Activated CD4-positive, alpha-beta T cell treated with anti-CD3 and anti-CD28 coated beads for 36 hours (primary cell): ENCODE data around the gene NAT14. TPM values are rescaled to one million over a fixed set of nuclear protein-coding genes. Genes with fewer than 3 reads are reported as not detected.

Experiments
- ATAC-seq: fragments of 200-7000 bp; cut with Tn5 transposase; one replicate; pipeline ENCODE4 v1.10.0; 2021; ENCODE audit warnings: mild to moderate bottlenecking, moderate library complexity
- CTCF ChIA-PET: fragments of 350-600 bp; sonication (Branson Sonifier 250); formaldehyde crosslinking; loops from one replicate; lab custom pipeline; 2021; ENCODE audit warnings: antibody characterized with exemption; lab: Charles Lee
- POLR2A ChIA-PET: fragments of 350-600 bp; sonication (Branson Sonifier 250); formaldehyde crosslinking; loops from one replicate; lab custom pipeline; 2021; ENCODE audit warnings: antibody characterized with exemption, inconsistent platforms; lab: Charles Lee
- DNase-seq: peaks from one replicate; pipeline ENCODE4 v3.0.0-alpha.2; 2020
- H3K27ac Mint-ChIP-seq: one replicate; pipeline ENCODE4 v1.8.0; 2021; ENCODE audit warnings: mixed read lengths
- H3K27me3 Mint-ChIP-seq: one replicate; pipeline ENCODE4 v1.8.0; 2021; ENCODE audit warnings: mixed read lengths
- H3K36me3 Mint-ChIP-seq: one replicate; pipeline ENCODE4 v1.8.0; 2021; ENCODE audit warnings: low read depth, mixed read lengths
- H3K4me1 Mint-ChIP-seq: one replicate; pipeline ENCODE4 v1.8.0; 2021; ENCODE audit warnings: mixed read lengths
- H3K4me3 Mint-ChIP-seq: one replicate; pipeline ENCODE4 v1.8.0; 2021; ENCODE audit warnings: mild to moderate bottlenecking, moderate library complexity, mixed read lengths
- H3K9me3 Mint-ChIP-seq: one replicate; pipeline ENCODE4 v1.8.0; 2021; ENCODE audit warnings: low read depth, mixed read lengths
- intact Hi-C, 2 experiments: fragments of 100-400 bp; cut with DNase I in 1 of 2; cut with micrococcal nuclease in 1 of 2; formaldehyde crosslinking; loops; one replicate each; pipeline versions ENCODE4 v1.14.2 to v1.15.1; 2022 to 2024; cut with DNase I, micrococcal nuclease
- total RNA-seq, 2 experiments: library from RNA; stranded (reverse); gene quantifications; one replicate each; pipeline ENCODE4 v1.2.3, GENCODE V29; 2021

The NAT14 gene
- total RNA-seq, 2 experiments from 2014 or later: 8.2 to 14.8 TPM

DNA sequence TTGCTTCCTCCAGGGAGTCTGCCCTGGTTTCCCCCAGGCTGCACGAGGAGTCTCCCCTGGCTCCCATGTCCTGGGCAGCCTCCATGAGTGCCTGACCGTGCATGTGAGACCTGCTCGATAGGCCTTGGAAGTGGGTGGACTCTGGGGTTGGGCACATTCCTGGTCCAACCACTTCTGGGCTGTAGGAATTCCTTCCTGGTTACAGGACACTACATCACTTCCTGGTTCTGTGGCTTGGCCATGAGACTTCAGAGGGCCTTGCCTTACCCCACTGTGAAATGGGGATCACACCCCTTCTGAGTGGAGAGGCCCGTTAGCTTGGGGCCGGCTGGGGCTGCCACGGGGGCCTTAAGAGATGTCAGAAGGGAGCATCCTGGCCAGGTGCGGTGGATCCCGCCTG is 12.5 kb upstream of the NAT14 start:
- intact Hi-C loops: no loop called here
- no peak for ATAC-seq
- no peaks in the 10 kb centered on the region for H3K36me3 Mint-ChIP-seq

DNA sequence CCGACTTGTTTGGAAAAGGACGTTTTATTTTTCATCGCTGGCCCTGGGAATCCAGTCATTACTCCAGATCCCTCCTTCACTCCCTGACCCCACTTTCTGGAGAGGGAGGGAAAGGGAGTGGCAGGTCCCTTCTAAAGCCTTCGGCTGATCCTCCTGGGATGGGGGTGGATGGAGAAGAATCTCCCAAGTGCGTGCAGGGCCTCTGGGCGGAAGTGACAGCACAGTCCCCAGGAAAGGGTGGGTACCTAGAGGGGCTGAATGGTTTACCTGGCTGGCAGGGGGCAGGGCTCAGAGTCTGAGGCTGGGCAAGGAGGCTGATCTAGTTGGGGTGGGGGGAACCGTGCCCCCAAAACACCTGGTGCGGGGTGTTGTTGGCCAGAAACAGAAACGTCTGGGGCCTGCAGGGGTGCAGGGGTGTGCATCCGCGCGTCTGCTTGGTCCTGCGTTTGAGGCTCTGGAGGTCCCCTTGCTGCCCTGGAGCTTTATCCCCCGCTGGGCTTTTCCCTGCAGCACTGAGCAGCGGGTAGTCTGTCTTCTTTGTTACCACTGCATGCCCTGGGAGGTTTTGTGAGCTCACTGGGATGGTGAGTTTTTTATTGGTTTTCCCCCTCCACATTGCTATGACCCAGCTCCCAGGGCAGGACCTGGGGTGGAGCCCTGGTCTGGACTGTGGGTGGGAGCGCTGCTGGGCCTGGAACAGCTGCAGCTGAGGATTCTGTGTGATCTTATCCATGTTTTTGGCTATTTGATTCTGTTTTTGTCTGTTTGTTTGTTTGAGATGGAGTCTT is 11.6 kb upstream of the NAT14 start:
- intact Hi-C loops: no loop called here
- DNase-seq: no peak
- POLR2A ChIA-PET: interaction anchor here (1.0 kb wide), 1 partner anchor 30 kb away, joined by 3 read pairs; no protein-coding TSS in a partner anchor
- H3K36me3 Mint-ChIP-seq: no peaks in the 10 kb centered on the region
- CTCF ChIA-PET: interaction anchor here (1.5 kb wide), 1 partner anchor 12 kb away, joined by 3 read pairs; the partner anchor contains the start of gene NAT14
- no peak for ATAC-seq
- H3K9me3 Mint-ChIP-seq: no peaks in the 10 kb centered on the region
- H3K4me1 Mint-ChIP-seq: peaks cover 17% of the 10 kb centered on the region
- no peak overlapping the region for H3K4me3 Mint-ChIP-seq
- no peak overlapping the region for H3K27ac Mint-ChIP-seq
- H3K27me3 Mint-ChIP-seq: no peaks in the 10 kb centered on the region

More for the DNA sequence above, 12.5 kb upstream of the NAT14 start:
- Mint-ChIP-seq H3K27me3 (no peaks in the 10 kb centered on the region), H3K4me1 (peaks cover 11% of the 10 kb centered on the region), H3K4me3 (no peak overlapping the region), H3K9me3 (no peaks in the 10 kb centered on the region), H3K27ac (no peak overlapping the region)
- DNase-seq: no peak
- ChIA-PET CTCF (no interaction called here), POLR2A (no interaction called here)

DNA sequence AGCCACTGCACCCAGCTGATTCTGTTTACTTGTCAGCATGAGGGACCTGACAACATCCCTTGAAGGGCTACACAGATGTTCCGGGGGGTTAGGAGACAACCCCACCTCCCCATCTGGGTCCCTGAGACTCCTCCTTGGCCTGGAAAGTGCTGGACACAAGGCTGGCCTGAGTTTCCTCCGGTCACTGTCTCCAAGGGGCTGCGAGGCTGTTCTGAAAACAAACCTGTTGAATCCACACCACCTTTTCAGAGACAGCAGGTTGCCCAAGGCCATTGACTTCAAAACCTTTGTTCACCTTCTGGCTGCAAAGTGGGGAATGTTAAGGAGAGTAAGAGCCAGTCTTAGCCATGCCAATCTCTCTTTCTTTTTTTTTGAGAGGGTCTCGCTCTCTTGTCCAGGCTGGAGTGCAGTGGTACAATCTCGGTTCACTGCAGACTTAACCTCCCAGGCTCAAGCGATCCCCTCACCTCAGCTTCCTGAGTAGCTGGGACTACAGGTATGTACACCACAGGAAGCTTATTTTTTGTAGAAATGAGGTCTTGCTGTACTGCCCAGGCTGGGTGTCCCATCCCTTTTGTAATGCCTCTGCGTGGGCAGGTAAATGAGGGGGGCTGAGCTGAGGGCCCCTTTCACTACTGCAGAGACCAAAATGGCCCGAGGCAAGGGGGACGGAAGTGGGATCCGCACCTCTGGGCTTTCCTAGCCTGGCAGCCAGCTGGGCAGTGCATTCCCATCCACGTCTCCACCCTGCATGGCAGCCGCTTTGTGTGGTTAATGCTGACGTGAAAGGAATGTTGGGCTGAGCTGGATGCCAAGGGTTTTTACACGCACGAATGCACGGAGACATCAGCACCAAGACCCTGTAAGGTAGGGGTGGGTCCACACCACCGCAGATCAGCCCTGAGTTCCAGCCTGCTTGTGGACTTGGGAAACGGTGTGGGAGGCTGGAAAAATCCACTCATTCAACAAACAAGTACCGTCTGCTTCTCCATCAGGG is 10.4 kb upstream of the NAT14 start:
- intact Hi-C loops: no loop called here
- Mint-ChIP-seq H3K9me3 (no peaks in the 10 kb centered on the region), H3K27ac (no peak overlapping the region)

DNA sequence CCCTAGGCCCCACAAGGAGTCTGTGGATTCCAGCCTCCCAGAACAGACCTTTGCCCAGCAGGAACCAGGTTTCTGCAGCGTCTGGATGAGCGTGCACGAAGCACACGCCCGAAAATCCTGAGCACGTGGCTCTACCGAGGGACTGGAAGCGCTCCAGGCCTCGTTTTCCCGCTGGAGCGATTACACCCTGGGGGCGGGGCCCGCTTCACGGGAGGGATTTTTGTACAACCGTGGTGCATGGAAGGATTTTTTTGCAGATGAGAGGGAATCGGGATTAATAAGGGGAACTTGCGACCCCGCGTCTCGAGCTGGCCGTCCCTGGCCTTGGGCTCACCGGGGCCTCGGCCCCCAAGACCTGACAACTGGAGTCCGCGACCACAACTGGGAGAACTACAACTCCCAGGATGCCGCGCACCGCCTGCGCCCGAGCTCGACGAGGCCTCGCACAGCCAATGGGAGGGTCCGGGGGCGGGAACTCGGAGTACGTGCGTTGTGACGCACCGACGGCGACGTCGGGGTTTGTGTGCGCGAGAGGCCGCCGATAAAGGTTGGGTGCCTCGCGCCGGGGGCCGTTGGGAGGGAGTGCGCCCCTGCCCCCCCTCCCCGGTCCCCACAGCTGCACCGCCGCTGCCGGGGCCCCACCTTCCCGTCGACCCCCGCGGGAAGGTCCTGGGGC is 8.8 kb upstream of the NAT14 start, which contains the start of gene ZNF628:
ZNF628 (plus strand) TSS at position 518 of the 676 bp plus-strand sequence. CDS start 3,294 bp downstream, outside the sequence.
- peaks cover 32% of the 10 kb centered on the region for H3K4me1 Mint-ChIP-seq
- peaks cover 5% of the 10 kb centered on the region for H3K36me3 Mint-ChIP-seq
- CTCF ChIA-PET: interaction anchor here (0.6 to 3.0 kb wide), 11 partner anchors 9 to 1028 kb away, joined by 3 to 18 read pairs (median 4); partner anchors contain the start of genes HSPBP1 and RDH13
- peak; percentile 99 for DNase-seq
- peak within 1 kb of the TSS; percentile 88 for H3K27ac Mint-ChIP-seq
- no peaks in the 10 kb centered on the region for H3K27me3 Mint-ChIP-seq
- no peaks in the 10 kb centered on the region for H3K9me3 Mint-ChIP-seq
- POLR2A ChIA-PET: interaction anchor here (0.5 to 1.6 kb wide), 6 partner anchors 9 to 359 kb away, joined by 3 to 9 read pairs (median 4); partner anchors contain the start of genes ISOC2, NAT14, PPP1R12C and U2AF2
- H3K4me3 Mint-ChIP-seq: peak within 1 kb of the TSS; percentile 84
- ATAC-seq: peak; percentile 96
- intact Hi-C loops: loop anchor here (1.0 to 2.0 kb wide), 20 partner anchors 15 to 1012 kb away; partner anchors contain the start of genes EPN1 (in 1 of the 2), FIZ1 (in 1 of the 2), HSPBP1 (in 1 of the 2) and ISOC2 (in 1 of the 2)

More for the DNA sequence above, 10.4 kb upstream of the NAT14 start:
- no peak for DNase-seq
- ChIA-PET CTCF (interaction anchor here (1.2 to 1.5 kb wide), 2 partner anchors 11 to 164 kb away, joined by 3 read pairs; partner anchors contain the start of gene NAT14), POLR2A (interaction anchor here (0.6 to 1.0 kb wide), 2 partner anchors 29 to 191 kb away, joined by 3 read pairs; partner anchors contain the start of gene BRSK1)
- Mint-ChIP-seq H3K36me3 (peaks cover 5% of the 10 kb centered on the region), H3K4me1 (peaks cover 27% of the 10 kb centered on the region), H3K4me3 (peak overlapping the region; percentile 84), H3K27me3 (no peaks in the 10 kb centered on the region)
- no peak for ATAC-seq

DNA sequence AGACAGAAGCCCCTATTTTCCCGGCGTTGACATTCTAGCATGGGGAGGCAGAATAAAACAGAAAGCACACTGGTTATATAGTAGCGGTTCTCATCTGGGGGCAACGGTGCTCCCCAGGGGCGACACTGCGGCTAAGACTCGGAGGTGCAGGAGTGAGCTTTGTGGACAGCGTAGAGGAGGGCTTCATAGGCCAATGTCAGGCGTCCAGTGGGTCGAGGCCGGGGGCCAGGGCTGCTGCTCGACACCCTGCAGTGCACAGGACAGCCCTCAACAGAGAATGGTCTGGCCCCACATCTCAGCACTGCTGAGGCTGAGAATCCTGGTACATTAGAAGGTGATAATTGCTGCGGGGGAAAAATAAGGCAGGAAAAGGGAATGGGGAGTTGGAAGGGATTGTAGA is 7.1 kb upstream of the NAT14 start:
- peaks cover 32% of the 10 kb centered on the region for H3K4me1 Mint-ChIP-seq
- H3K36me3 Mint-ChIP-seq: peaks cover 5% of the 10 kb centered on the region
- no peaks in the 10 kb centered on the region for H3K27me3 Mint-ChIP-seq
- peak overlapping the region; percentile 84 for H3K4me3 Mint-ChIP-seq
- DNase-seq (no peak), ATAC-seq (no peak)
- CTCF ChIA-PET: interaction anchor here (3.0 kb wide), 1 partner anchor 10 kb away, joined by 18 read pairs; no protein-coding TSS in a partner anchor
- H3K27ac Mint-ChIP-seq: peak overlapping the region; percentile 25
- intact Hi-C loops: loop anchor here in 1 of 2 experiments (2.0 kb wide), 3 partner anchors 103 to 663 kb away; partner anchors contain the start of genes ZNF444, ZNF579 and ZNF787
- H3K9me3 Mint-ChIP-seq: no peaks in the 10 kb centered on the region
- POLR2A ChIA-PET: no interaction called here

DNA sequence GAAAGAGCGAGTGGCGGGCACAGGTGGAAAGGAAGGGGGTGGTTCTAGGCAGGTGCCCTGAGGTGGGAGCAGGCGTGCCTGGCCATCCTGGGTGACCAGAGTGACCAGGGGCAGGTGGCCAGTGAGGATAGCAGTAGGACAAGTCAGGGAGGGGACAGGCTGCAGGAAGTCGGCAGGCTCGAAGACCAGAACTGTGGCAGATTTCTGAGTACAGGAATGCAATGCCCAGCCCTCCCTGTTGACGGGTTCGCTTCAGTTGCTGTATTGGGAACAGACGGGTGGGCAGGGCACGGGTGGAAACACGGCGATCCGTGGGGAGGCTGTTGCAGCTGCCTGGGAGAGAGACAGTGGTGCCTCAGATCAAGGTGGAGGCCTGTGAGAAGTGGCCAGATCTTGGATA is 6.6 kb upstream of the NAT14 start:
- no peaks in the 10 kb centered on the region for H3K9me3 Mint-ChIP-seq
- ChIA-PET POLR2A (no interaction called here), CTCF (interaction anchor here (1.3 to 3.0 kb wide), 2 partner anchors 11 to 25 kb away, joined by 4 to 18 read pairs; no protein-coding TSS in a partner anchor)
- H3K36me3 Mint-ChIP-seq: peaks cover 5% of the 10 kb centered on the region
- DNase-seq (no peak), ATAC-seq (no peak)
- peak overlapping the region; percentile 84 for H3K4me3 Mint-ChIP-seq
- H3K27ac Mint-ChIP-seq: no peak overlapping the region
- intact Hi-C loops: no loop called here
- H3K27me3 Mint-ChIP-seq: no peaks in the 10 kb centered on the region
- peaks cover 32% of the 10 kb centered on the region for H3K4me1 Mint-ChIP-seq

DNA sequence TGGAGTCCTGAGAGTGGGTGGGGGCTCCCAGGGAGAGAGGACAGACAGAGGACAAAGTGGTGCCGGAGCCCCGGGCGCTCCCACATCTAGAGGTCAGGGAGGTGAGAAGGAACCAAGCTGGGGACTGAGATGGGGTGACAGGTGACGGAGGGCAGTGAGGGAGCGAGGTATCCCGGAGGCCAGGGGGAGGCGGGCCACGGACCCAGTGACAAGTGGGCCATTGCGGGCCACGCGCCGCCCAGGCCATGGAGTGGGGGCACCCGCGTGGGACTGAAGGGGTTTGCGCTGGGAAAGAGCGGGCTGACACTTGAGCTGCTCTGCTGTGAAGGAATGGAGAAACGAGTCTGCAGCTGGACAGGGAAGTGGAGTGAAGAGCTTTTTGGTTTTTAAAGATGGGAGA is 5.9 kb upstream of the NAT14 start:
- DNase-seq (no peak), ATAC-seq (no peak)
- CTCF ChIA-PET: interaction anchor here (1.3 kb wide), 1 partner anchor 25 kb away, joined by 4 read pairs; no protein-coding TSS in a partner anchor
- Mint-ChIP-seq H3K27ac (no peak overlapping the region), H3K9me3 (no peaks in the 10 kb centered on the region), H3K4me1 (peaks cover 32% of the 10 kb centered on the region), H3K4me3 (peak overlapping the region; percentile 84), H3K27me3 (no peaks in the 10 kb centered on the region), H3K36me3 (peaks cover 5% of the 10 kb centered on the region)
- intact Hi-C loops: no loop called here
- POLR2A ChIA-PET: no interaction called here

DNA sequence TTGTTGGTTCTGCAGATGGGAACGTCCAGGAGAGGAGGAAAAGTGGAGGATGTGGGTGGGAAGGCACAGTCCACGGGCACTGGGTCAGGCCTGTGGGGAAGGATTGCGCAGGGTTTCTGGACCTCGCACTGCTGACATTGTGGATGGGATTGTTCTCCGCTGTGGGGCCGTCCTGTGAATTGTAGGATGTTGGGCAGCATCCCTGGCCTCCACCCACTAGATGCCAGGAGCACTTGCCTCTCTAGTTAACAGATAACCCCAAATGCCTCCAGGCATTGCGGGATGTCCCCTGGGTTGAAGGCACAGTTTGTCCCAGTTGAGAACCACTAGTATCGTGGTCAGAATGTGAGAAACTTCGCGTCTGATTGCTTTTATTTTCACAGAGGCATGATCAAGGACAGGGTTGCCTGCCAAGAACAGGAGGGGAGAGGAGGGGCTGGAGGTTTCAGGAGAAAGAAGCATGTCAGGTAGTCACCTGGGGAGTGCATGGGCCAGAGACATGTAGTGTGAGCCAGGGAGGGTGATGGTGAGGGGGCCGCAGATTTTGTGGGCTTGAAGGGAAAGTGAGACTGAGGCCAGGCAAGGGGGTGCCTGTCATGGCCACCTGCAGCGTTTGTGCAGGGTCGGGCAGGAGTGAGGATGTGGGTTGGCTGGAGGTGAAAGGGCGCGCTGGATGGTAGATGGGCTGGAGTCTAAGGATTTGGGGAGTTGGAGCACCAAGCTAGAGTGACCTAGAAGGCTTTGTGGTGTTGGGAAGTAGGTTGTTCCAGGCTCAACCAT is 5.3 kb upstream of the NAT14 start:
- H3K36me3 Mint-ChIP-seq: peaks cover 5% of the 10 kb centered on the region
- peaks cover 35% of the 10 kb centered on the region for H3K4me1 Mint-ChIP-seq
- DNase-seq (no peak), ATAC-seq (no peak)
- CTCF ChIA-PET: interaction anchor here (0.7 to 1.3 kb wide), 2 partner anchors 24 to 119 kb away, joined by 3 to 4 read pairs; no protein-coding TSS in a partner anchor
- H3K9me3 Mint-ChIP-seq: no peaks in the 10 kb centered on the region
- H3K27ac Mint-ChIP-seq: peak overlapping the region; percentile 51
- H3K4me3 Mint-ChIP-seq: no peak overlapping the region
- intact Hi-C loops: no loop called here
- POLR2A ChIA-PET: no interaction called here
- H3K27me3 Mint-ChIP-seq: no peaks in the 10 kb centered on the region

DNA sequence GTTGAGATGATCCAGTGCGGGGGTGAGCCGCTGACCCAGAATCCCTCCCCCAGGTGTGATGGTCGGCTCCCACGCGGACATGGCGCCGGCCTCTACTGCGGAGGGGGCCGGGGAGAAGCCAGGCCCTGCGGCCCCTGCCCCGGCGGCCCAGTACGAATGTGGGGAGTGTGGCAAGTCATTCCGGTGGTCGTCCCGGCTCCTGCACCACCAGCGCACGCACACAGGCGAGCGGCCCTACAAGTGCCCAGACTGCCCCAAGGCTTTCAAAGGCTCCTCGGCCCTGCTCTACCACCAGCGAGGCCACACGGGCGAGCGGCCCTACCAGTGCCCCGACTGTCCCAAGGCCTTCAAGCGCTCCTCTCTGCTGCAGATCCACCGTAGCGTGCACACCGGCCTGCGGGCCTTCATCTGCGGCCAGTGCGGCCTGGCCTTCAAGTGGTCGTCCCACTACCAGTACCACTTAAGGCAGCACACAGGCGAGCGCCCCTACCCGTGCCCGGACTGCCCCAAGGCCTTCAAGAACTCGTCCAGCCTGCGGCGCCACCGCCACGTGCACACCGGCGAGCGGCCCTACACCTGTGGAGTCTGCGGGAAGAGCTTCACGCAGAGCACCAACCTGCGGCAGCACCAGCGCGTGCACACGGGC is 3.7 kb upstream of the NAT14 start:
- Mint-ChIP-seq H3K27me3 (no peaks in the 10 kb centered on the region), H3K4me3 (no peak overlapping the region), H3K36me3 (peaks cover 5% of the 10 kb centered on the region), H3K9me3 (no peaks in the 10 kb centered on the region), H3K4me1 (peaks cover 33% of the 10 kb centered on the region), H3K27ac (no peak overlapping the region)
- intact Hi-C loops: no loop called here
- ChIA-PET CTCF (no interaction called here), POLR2A (interaction anchor here (1.0 kb wide), 1 partner anchor 19 kb away, joined by 4 read pairs; no protein-coding TSS in a partner anchor)
- no peak for DNase-seq
- ATAC-seq: no peak
